DND-41 (cell line): ENCODE measurements around the gene SLC11A1.

Experiments
- EZH2 ChIP-seq: IDR thresholded peaks from 3 replicates; pipeline ENCODE4 v1.6.1; 2012; ENCODE audit warnings: borderline replicate concordance, low read depth, mild to moderate bottlenecking, moderate library complexity, low read length, inconsistent platforms; ENCODE audit not compliant: severe bottlenecking
- TF ChIP-seq, protein P1 (sequence below): IDR thresholded peaks from 2 replicates; pipeline ENCODE4 v1.5.1; 2012; ENCODE audit warnings: borderline replicate concordance, low read length, moderate library complexity, mild to moderate bottlenecking; ENCODE audit not compliant: poor library complexity, severe bottlenecking; ENCODE audit errors: extremely low read depth

DNA sequence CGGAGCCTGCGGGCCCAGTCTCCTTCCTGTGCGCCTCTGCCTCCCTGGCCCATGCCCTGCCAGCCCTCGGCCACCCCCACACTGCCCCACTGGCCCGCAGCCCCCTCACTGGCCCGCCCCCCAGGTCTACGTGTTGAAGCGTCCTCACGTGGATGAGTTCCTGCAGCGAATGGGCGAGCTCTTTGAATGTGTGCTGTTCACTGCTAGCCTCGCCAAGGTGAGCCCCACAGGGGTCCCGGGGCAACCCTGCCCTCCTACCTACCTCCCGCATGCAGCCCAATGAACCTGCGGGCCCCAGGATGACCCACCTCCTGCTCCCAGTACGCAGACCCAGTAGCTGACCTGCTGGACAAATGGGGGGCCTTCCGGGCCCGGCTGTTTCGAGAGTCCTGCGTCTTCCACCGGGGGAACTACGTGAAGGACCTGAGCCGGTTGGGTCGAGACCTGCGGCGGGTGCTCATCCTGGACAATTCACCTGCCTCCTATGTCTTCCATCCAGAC lies 20.9 kb downstream of the SLC11A1 start:
- TF ChIP-seq, protein P1, sequence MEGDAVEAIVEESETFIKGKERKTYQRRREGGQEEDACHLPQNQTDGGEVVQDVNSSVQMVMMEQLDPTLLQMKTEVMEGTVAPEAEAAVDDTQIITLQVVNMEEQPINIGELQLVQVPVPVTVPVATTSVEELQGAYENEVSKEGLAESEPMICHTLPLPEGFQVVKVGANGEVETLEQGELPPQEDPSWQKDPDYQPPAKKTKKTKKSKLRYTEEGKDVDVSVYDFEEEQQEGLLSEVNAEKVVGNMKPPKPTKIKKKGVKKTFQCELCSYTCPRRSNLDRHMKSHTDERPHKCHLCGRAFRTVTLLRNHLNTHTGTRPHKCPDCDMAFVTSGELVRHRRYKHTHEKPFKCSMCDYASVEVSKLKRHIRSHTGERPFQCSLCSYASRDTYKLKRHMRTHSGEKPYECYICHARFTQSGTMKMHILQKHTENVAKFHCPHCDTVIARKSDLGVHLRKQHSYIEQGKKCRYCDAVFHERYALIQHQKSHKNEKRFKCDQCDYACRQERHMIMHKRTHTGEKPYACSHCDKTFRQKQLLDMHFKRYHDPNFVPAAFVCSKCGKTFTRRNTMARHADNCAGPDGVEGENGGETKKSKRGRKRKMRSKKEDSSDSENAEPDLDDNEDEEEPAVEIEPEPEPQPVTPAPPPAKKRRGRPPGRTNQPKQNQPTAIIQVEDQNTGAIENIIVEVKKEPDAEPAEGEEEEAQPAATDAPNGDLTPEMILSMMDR = no peak
- no peak for TF ChIP-seq EZH2
